ENCODE results near the gene IFNLR1. TPM values are rescaled to one million over a fixed set of nuclear protein-coding genes. Genes with fewer than 3 reads are reported as not detected.

Gene IFNLR1
- total and polyA plus RNA-seq, 2 of the 8 experiments (the other 6 are each of a cell fraction or from before 2014, with no cell fraction given): 6.8 to 10.1 TPM

DNA sequence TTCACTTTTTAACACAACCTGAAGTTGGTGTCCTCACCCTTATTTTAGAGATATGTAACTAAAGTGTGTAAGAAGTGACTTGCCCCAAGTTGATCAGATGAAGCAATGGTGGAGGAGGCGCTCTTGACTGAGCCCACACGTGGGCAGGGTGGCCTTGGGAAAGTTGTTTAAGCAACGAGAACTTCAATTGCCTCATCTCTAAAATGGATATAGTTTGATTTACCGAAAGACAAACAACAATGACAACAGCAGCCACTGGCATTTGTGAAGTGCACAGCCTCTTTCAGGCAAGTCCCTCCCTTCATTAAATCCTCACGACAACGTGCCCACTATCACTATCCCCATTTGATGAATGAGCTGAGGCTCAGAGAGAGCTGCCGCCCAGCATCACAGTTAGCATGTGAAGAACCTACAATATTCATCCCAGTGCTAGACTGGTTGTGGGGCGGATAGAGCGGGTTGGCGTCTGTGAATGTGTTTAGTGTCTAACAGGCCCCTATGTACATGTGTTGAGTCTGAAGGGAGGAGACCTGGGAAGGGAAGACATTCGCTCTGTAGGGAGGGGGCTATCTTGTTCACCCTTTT lies 47.2 kb downstream of the IFNLR1 start:
- H4K20me1 ChIP-seq (replicated peaks in 1 of 2; ENCODE audit: control insufficient read depth in 1 of 2, insufficient read depth in 2 of 2, low read length in 2 of 2): no peaks in the 10 kb centered on the region
- DNase-seq (ENCODE audit: low read depth in 1 of 2, low spot score in 2 of 2) (no peak), FAIRE-seq (no peak)
- H3K18ac ChIP-seq (ENCODE audit: extremely low read depth, low read length): no peak overlapping the region
- H3K4me1 ChIP-seq (replicated peaks in 1 of 4; ENCODE audit: control insufficient read depth in 3 of 4, insufficient read depth in 4 of 4, low read length in 3 of 4): peaks cover 0 to 2% (median 0%) of the 10 kb centered on the region in 4 experiments; a peak in 1 of 7 replicates
- H3K14ac ChIP-seq (ENCODE audit: insufficient read length): no peak overlapping the region
- no peak overlapping the region for H2BK120ac ChIP-seq (replicated peaks; ENCODE audit: low read depth, low read length)
- no peak overlapping the region for H2BK12ac ChIP-seq (ENCODE audit: low read depth, low read length)
- H3K9ac ChIP-seq (replicated peaks in 1 of 4; ENCODE audit: extremely low read depth in 1 of 4, low read depth in 3 of 4, low read length in 3 of 4): no peak overlapping the region
- no peak overlapping the region for H2BK20ac ChIP-seq (ENCODE audit: low read length)
- no peaks in the 10 kb centered on the region for H3K9me3 ChIP-seq (ENCODE audit: insufficient read depth in 2 of 2, low read depth in 1 of 2, low read length in 1 of 2)
- TF ChIP-seq, protein P1, sequence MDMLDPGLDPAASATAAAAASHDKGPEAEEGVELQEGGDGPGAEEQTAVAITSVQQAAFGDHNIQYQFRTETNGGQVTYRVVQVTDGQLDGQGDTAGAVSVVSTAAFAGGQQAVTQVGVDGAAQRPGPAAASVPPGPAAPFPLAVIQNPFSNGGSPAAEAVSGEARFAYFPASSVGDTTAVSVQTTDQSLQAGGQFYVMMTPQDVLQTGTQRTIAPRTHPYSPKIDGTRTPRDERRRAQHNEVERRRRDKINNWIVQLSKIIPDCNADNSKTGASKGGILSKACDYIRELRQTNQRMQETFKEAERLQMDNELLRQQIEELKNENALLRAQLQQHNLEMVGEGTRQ (IDR thresholded peaks at IDR 0.05; ENCODE audit: low read length): no peak
- TF ChIP-seq MAFK (IDR thresholded peaks at IDR 0.05; ENCODE audit: low read depth, low read length): no peak
- no peak for TF ChIP-seq RBBP5 (IDR thresholded peaks at IDR 0.05; ENCODE audit: borderline replicate concordance, low read depth, low read length)
- TF ChIP-seq SP1 (IDR thresholded peaks at IDR 0.05; ENCODE audit: low read depth, low read length): no peak
- TF ChIP-seq CBX5 (IDR thresholded peaks at IDR 0.05; ENCODE audit: low read depth, low read length): no peak
- TF ChIP-seq TCF12 (IDR thresholded peaks at IDR 0.05; ENCODE audit: low read depth, low read length): no peak
- TF ChIP-seq EP300 (IDR thresholded peaks at IDR 0.05; ENCODE audit: borderline replicate concordance in 1 of 2, low read depth in 2 of 2, low read length in 2 of 2): no peak
- no peak for TF ChIP-seq SP4 (IDR thresholded peaks at IDR 0.05; ENCODE audit: low read length)
- no peak for TF ChIP-seq EGR1 (IDR thresholded peaks at IDR 0.05; ENCODE audit: borderline replicate concordance, low read depth, low read length)
- no peak for TF ChIP-seq CBX8 (IDR thresholded peaks at IDR 0.05; ENCODE audit: borderline replicate concordance, low read depth, low read length)
- no peak for TF ChIP-seq SIRT6 (IDR thresholded peaks at IDR 0.05; ENCODE audit: low read length)
- no peak for TF ChIP-seq KDM5A (IDR thresholded peaks at IDR 0.05; ENCODE audit: low read length)
- no peak for TF ChIP-seq GTF2F1 (IDR thresholded peaks at IDR 0.05; ENCODE audit: borderline replicate concordance, low read depth, low read length)
- no peak overlapping the region for H4K8ac ChIP-seq (ENCODE audit: extremely low read depth, insufficient read depth, low read length)
- no peak overlapping the region for H2AK5ac ChIP-seq (ENCODE audit: low read depth, low read length)
- no peak overlapping the region for H2BK5ac ChIP-seq (ENCODE audit: low read depth, low read length)
- no peak overlapping the region for H3K4me3 ChIP-seq (ENCODE audit: extremely low read depth in 1 of 4, insufficient read depth in 2 of 4, low read depth in 3 of 4, low read length in 4 of 4)
- H4K5ac ChIP-seq (ENCODE audit: insufficient read length, low read depth, low read length): no peak overlapping the region
- H3K23ac ChIP-seq (ENCODE audit: insufficient read length): no peak overlapping the region
- CTCF ChIA-PET (ENCODE audit: partially characterized antibody): interaction anchor here (0.9 to 1.8 kb wide), 5 partner anchors 8 to 23 kb away, joined by 3 to 7 read pairs (median 4); no protein-coding TSS in a partner anchor
- 87% methylated on average over 11 of the region's 11 CpGs; no CpG with 5 or more reads in 1 of the 2 experiments for WGBS, 2 experiments (ENCODE audit: extremely low coverage in 1 of 2, insufficient coverage in 1 of 2, insufficient read length in 1 of 2, insufficient replicate concordance in 2 of 2, low coverage in 1 of 2, low lambda C conversion rate in 2 of 2, missing lambda C conversion rate in 1 of 2)
- H3K4ac ChIP-seq (replicated peaks; ENCODE audit: insufficient read length, low read depth, low read length): no peak overlapping the region
- H2BK15ac ChIP-seq (ENCODE audit: low read length): no peak overlapping the region
- no peak overlapping the region for H3K4me2 ChIP-seq (ENCODE audit: insufficient read depth in 1 of 2, low read depth in 2 of 2, low read length in 2 of 2)
- H3K79me1 ChIP-seq (ENCODE audit: low read depth, low read length): no peaks in the 10 kb centered on the region; the same call in 1 of the 2 replicates
- peaks cover 1% of the 10 kb centered on the region; the same call in 1 of the 2 replicates for H3K23me2 ChIP-seq (ENCODE audit: low read depth, low read length)
- no peak overlapping the region for H3K56ac ChIP-seq (replicated peaks; ENCODE audit: insufficient read length, low read depth, low read length)
- POLR2A ChIA-PET (ENCODE audit: partially characterized antibody): interaction anchor here (2.9 kb wide), 1 partner anchor 10 kb away, joined by 16 read pairs; no protein-coding TSS in a partner anchor
- H3K36me3 ChIP-seq (ENCODE audit: control insufficient read depth in 2 of 4, insufficient read depth in 4 of 4, low read length in 3 of 4): no peaks in the 10 kb centered on the region
- no peaks in the 10 kb centered on the region for H3K79me2 ChIP-seq (ENCODE audit: control insufficient read depth in 1 of 2, insufficient read depth in 2 of 2, low read length in 2 of 2)
- no peak overlapping the region for H3K27ac ChIP-seq (ENCODE audit: low read depth, low read length)
- H3K27me3 ChIP-seq (replicated peaks in 1 of 4; ENCODE audit: control insufficient read depth in 3 of 4, extremely low read depth in 1 of 4, insufficient read depth in 3 of 4, low read length in 3 of 4): no peaks in the 10 kb centered on the region
- H4K91ac ChIP-seq (replicated peaks; ENCODE audit: insufficient read length, low read length): no peak overlapping the region
- no peak overlapping the region for H2AFZ ChIP-seq (ENCODE audit: low read length)

All from H1 (cell line).